Measurements from ENCODE around the gene PIP4K2B. TPM values are rescaled to one million over a fixed set of nuclear protein-coding genes. Genes with fewer than 3 reads are reported as not detected.

The PIP4K2B gene
- total and polyA plus RNA-seq, 2 donors (not counting 1 experiment from before 2014, with no cell fraction given) = 24.0 to 42.9 TPM

DNA sequence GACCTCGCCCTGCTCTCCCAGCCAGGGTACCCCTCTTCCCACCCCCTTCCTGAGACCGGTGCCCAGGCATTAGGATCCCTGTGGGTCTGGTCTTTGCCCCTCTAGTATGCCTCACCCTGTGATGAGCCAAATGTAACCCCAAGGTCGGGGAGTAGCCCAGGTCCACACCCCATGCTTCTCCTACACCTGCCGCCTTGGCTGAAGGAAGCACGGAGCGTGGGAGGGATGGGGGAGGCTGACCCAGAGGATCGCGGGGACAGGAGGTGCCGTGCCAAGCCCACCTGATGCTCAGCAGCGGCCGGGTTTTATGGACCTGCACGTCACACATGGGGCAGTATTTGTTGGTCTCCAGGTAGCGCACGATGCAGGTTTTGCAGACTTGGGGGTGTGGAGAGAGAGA lies 60.1 kb downstream of the PIP4K2B start:
- POLR2A ChIA-PET = no interaction called here

DNA sequence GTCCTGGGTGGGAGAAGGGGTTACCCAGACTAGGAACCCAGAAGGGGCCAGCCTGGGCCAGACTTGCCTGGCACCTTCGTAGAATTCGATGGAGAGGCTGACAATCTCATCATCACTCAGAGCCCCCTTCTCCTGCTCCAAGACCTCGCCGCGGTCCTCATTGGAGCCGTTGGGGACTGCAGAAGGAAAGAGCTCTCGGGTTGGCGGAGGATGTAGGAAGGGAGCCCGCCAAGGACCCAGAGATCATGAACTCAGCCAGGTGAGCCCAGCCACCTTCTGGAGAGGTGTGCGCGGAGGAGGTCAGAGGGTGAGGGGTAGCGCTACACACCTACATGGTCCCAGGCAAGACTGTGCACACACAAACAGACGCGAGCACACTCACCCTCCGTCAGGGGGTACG lies 60.7 kb downstream of the PIP4K2B start:
- H3K4me3 ChIP-seq (ENCODE audit: control extremely low read depth in 1 of 5, extremely low read depth in 1 of 5, insufficient read depth in 1 of 5, low read depth in 2 of 5, low read length in 4 of 5) = no peak overlapping the region
- ChIA-PET CTCF (interaction anchor here (0.6 kb wide), 1 partner anchor 57 kb away, joined by 3 read pairs; no protein-coding TSS in a partner anchor), POLR2A (no interaction called here)
- no peak for DNase-seq
- Mint-ChIP-seq H3K9me3 (ENCODE audit: insufficient read depth) (no peaks in the 10 kb centered on the region), H3K4me3 (no peak overlapping the region), H3K4me1 (peaks cover 12% of the 10 kb centered on the region), H3K27ac (no peak overlapping the region), H3K27me3 (peaks cover 6% of the 10 kb centered on the region)
- no peak for TF ChIP-seq EZH2 (IDR thresholded peaks at IDR 0.05; ENCODE audit: borderline replicate concordance, insufficient read depth, low read depth, low read length, poor library complexity, severe bottlenecking)
- TF ChIP-seq, protein P1, sequence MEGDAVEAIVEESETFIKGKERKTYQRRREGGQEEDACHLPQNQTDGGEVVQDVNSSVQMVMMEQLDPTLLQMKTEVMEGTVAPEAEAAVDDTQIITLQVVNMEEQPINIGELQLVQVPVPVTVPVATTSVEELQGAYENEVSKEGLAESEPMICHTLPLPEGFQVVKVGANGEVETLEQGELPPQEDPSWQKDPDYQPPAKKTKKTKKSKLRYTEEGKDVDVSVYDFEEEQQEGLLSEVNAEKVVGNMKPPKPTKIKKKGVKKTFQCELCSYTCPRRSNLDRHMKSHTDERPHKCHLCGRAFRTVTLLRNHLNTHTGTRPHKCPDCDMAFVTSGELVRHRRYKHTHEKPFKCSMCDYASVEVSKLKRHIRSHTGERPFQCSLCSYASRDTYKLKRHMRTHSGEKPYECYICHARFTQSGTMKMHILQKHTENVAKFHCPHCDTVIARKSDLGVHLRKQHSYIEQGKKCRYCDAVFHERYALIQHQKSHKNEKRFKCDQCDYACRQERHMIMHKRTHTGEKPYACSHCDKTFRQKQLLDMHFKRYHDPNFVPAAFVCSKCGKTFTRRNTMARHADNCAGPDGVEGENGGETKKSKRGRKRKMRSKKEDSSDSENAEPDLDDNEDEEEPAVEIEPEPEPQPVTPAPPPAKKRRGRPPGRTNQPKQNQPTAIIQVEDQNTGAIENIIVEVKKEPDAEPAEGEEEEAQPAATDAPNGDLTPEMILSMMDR (IDR thresholded peaks at IDR 0.05) = no peak
- peaks cover 0 to 9% of the 10 kb centered on the region in 2 donors for H3K4me1 ChIP-seq (ENCODE audit: control insufficient read depth in 2 of 2, insufficient read depth in 2 of 2, low read length in 2 of 2)
- H3K9me3 ChIP-seq (ENCODE audit: control extremely low read depth in 1 of 3, control insufficient read depth in 2 of 3, insufficient read depth in 1 of 3, low read length in 2 of 3) = no peaks in the 10 kb centered on the region
- peaks cover 7% of the 10 kb centered on the region for H4K20me1 ChIP-seq (ENCODE audit: control insufficient read depth, insufficient read depth, low read length, poor library complexity, severe bottlenecking)
- no peaks in the 10 kb centered on the region for H3K36me3 ChIP-seq (replicated peaks in 1 of 2; ENCODE audit: control extremely low read depth in 1 of 2, control insufficient read depth in 1 of 2, extremely low read depth in 1 of 2, insufficient read depth in 2 of 2, low read length in 1 of 2)
- no peak overlapping the region for H3K4me2 ChIP-seq (replicated peaks; ENCODE audit: low read depth, low read length, poor library complexity, severe bottlenecking)
- no peak for ATAC-seq (ENCODE audit: low read depth)
- H3K9ac ChIP-seq (ENCODE audit: low read length) = no peak overlapping the region
- H3K27me3 ChIP-seq (replicated peaks in 1 of 4; ENCODE audit: control extremely low read depth in 1 of 4, control insufficient read depth in 3 of 4, insufficient read depth in 4 of 4, low read length in 3 of 4) = peaks cover 0 to 8% (median 0%) of the 10 kb centered on the region in 4 experiments
- H3K27ac ChIP-seq (ENCODE audit: low read length in 2 of 2) = no peak overlapping the region
- intact Hi-C loops (cut with micrococcal nuclease) = no loop called here
- WGBS (ENCODE audit: insufficient coverage) = 96% methylated on average over 11 of the region's 16 CpGs
- H3K79me2 ChIP-seq (ENCODE audit: control insufficient read depth, insufficient read depth, low read length) = no peaks in the 10 kb centered on the region
- H2AFZ ChIP-seq (ENCODE audit: insufficient read depth, low read depth, low read length, poor library complexity, severe bottlenecking) = no peak overlapping the region

More for the DNA sequence above, 60.1 kb downstream of the PIP4K2B start:
- Mint-ChIP-seq H3K27me3 (peaks cover 6% of the 10 kb centered on the region), H3K27ac (no peak overlapping the region), H3K9me3 (ENCODE audit: insufficient read depth) (no peaks in the 10 kb centered on the region), H3K4me1 (peaks cover 8% of the 10 kb centered on the region), H3K4me3 (no peak overlapping the region)
- Histone ChIP-seq H3K4me3 (ENCODE audit: control extremely low read depth in 1 of 5, extremely low read depth in 1 of 5, insufficient read depth in 1 of 5, low read depth in 2 of 5, low read length in 4 of 5) (no peak overlapping the region), H3K27ac (ENCODE audit: low read length in 2 of 2) (no peak overlapping the region), H3K36me3 (replicated peaks in 1 of 2; ENCODE audit: control extremely low read depth in 1 of 2, control insufficient read depth in 1 of 2, extremely low read depth in 1 of 2, insufficient read depth in 2 of 2, low read length in 1 of 2) (no peaks in the 10 kb centered on the region), H3K4me1 (ENCODE audit: control insufficient read depth in 2 of 2, insufficient read depth in 2 of 2, low read length in 2 of 2) (peaks cover 0 to 6% of the 10 kb centered on the region in 2 donors), H3K4me2 (replicated peaks; ENCODE audit: low read depth, low read length, poor library complexity, severe bottlenecking) (no peak overlapping the region), H3K27me3 (replicated peaks in 1 of 4; ENCODE audit: control extremely low read depth in 1 of 4, control insufficient read depth in 3 of 4, insufficient read depth in 4 of 4, low read length in 3 of 4) (peaks cover 0 to 8% (median 0%) of the 10 kb centered on the region in 4 experiments), H3K79me2 (ENCODE audit: control insufficient read depth, insufficient read depth, low read length) (no peaks in the 10 kb centered on the region), H2AFZ (ENCODE audit: insufficient read depth, low read depth, low read length, poor library complexity, severe bottlenecking) (no peak overlapping the region), H3K9me3 (ENCODE audit: control extremely low read depth in 1 of 3, control insufficient read depth in 2 of 3, insufficient read depth in 1 of 3, low read length in 2 of 3) (no peaks in the 10 kb centered on the region), H3K9ac (ENCODE audit: low read length) (no peak overlapping the region), H4K20me1 (ENCODE audit: control insufficient read depth, insufficient read depth, low read length, poor library complexity, severe bottlenecking) (peaks cover 7% of the 10 kb centered on the region)
- WGBS (ENCODE audit: insufficient coverage) = 91% methylated on average over 10 of the region's 14 CpGs
- no peak for ATAC-seq (ENCODE audit: low read depth)
- CTCF ChIA-PET = no interaction called here
- no peak for DNase-seq
- intact Hi-C loops (cut with micrococcal nuclease) = no loop called here
- TF ChIP-seq, protein P1 (IDR thresholded peaks at IDR 0.05) = no peak
- TF ChIP-seq EZH2 (IDR thresholded peaks at IDR 0.05; ENCODE audit: borderline replicate concordance, insufficient read depth, low read depth, low read length, poor library complexity, severe bottlenecking) = no peak

Measured in B cell (primary cell).